ENCODE measurements around the gene CX3CR1.

The CX3CR1 gene

GRCh38 chr3:39264053-39264452 lies 15.8 kb downstream of the CX3CR1 start:
- no peaks in the 10 kb centered on the region for H3K9me3 ChIP-seq (ENCODE audit: control insufficient read depth, insufficient read depth, low read depth, low read length)
- H3K4me1 ChIP-seq (ENCODE audit: control insufficient read depth, insufficient read depth, low read length), result no peaks in the 10 kb centered on the region
- H3K27ac ChIP-seq (ENCODE audit: low read depth, low read length), result no peak overlapping the region
- H3K27me3 ChIP-seq (ENCODE audit: control insufficient read depth, insufficient read depth, low read length), result peaks cover 2% of the 10 kb centered on the region
- no peak overlapping the region for H3K4me3 ChIP-seq (ENCODE audit: low read depth, low read length)
- H3K9ac ChIP-seq (ENCODE audit: low read length), result no peak overlapping the region
- no peaks in the 10 kb centered on the region for H3K36me3 ChIP-seq (ENCODE audit: control insufficient read depth, insufficient read depth, low read length)

GRCh38 chr3:39263576-39263975 lies 16.3 kb downstream of the CX3CR1 start:
- H3K36me3 ChIP-seq (ENCODE audit: control insufficient read depth, insufficient read depth, low read length), result no peaks in the 10 kb centered on the region
- H3K27me3 ChIP-seq (ENCODE audit: control insufficient read depth, insufficient read depth, low read length), result peaks cover 2% of the 10 kb centered on the region
- no peaks in the 10 kb centered on the region for H3K9me3 ChIP-seq (ENCODE audit: control insufficient read depth, insufficient read depth, low read depth, low read length)
- no peaks in the 10 kb centered on the region for H3K4me1 ChIP-seq (ENCODE audit: control insufficient read depth, insufficient read depth, low read length)
- no peak overlapping the region for H3K4me3 ChIP-seq (ENCODE audit: low read depth, low read length)
- no peak overlapping the region for H3K9ac ChIP-seq (ENCODE audit: low read length)
- H3K27ac ChIP-seq (ENCODE audit: low read depth, low read length), result no peak overlapping the region

GRCh38 chr3:39262846-39263245 lies 17.0 kb downstream of the CX3CR1 start:
- Histone ChIP-seq H3K27me3 (ENCODE audit: control insufficient read depth, insufficient read depth, low read length) (peaks cover 2% of the 10 kb centered on the region), H3K27ac (ENCODE audit: low read depth, low read length) (no peak overlapping the region), H3K4me1 (ENCODE audit: control insufficient read depth, insufficient read depth, low read length) (no peaks in the 10 kb centered on the region), H3K9me3 (ENCODE audit: control insufficient read depth, insufficient read depth, low read depth, low read length) (no peaks in the 10 kb centered on the region), H3K9ac (ENCODE audit: low read length) (no peak overlapping the region), H3K4me3 (ENCODE audit: low read depth, low read length) (no peak overlapping the region), H3K36me3 (ENCODE audit: control insufficient read depth, insufficient read depth, low read length) (no peaks in the 10 kb centered on the region)

GRCh38 chr3:39261726-39262125 lies 18.1 kb downstream of the CX3CR1 start:
- no peak overlapping the region for H3K4me3 ChIP-seq (ENCODE audit: low read depth, low read length)
- no peaks in the 10 kb centered on the region for H3K36me3 ChIP-seq (ENCODE audit: control insufficient read depth, insufficient read depth, low read length)
- no peaks in the 10 kb centered on the region for H3K4me1 ChIP-seq (ENCODE audit: control insufficient read depth, insufficient read depth, low read length)
- no peak overlapping the region for H3K9ac ChIP-seq (ENCODE audit: low read length)
- H3K27ac ChIP-seq (ENCODE audit: low read depth, low read length), result no peak overlapping the region
- no peaks in the 10 kb centered on the region for H3K9me3 ChIP-seq (ENCODE audit: control insufficient read depth, insufficient read depth, low read depth, low read length)
- H3K27me3 ChIP-seq (ENCODE audit: control insufficient read depth, insufficient read depth, low read length), result peaks cover 2% of the 10 kb centered on the region

- no peak overlapping the region for H3K27ac ChIP-seq (ENCODE audit: low read depth, low read length)
- H3K4me3 ChIP-seq (ENCODE audit: low read depth, low read length), result no peak overlapping the region
- no peak overlapping the region for H3K9ac ChIP-seq (ENCODE audit: low read length)
- H3K4me1 ChIP-seq (ENCODE audit: control insufficient read depth, insufficient read depth, low read length), result no peaks in the 10 kb centered on the region
- no peaks in the 10 kb centered on the region for H3K36me3 ChIP-seq (ENCODE audit: control insufficient read depth, insufficient read depth, low read length)
- H3K27me3 ChIP-seq (ENCODE audit: control insufficient read depth, insufficient read depth, low read length), result peaks cover 2% of the 10 kb centered on the region
- no peaks in the 10 kb centered on the region for H3K9me3 ChIP-seq (ENCODE audit: control insufficient read depth, insufficient read depth, low read depth, low read length)
Observed at GRCh38 chr3:39260957-39261356, 18.9 kb downstream of the CX3CR1 start.

- Histone ChIP-seq H3K9ac (ENCODE audit: low read length) (no peak overlapping the region), H3K36me3 (ENCODE audit: control insufficient read depth, insufficient read depth, low read length) (no peaks in the 10 kb centered on the region), H3K27ac (ENCODE audit: low read depth, low read length) (no peak overlapping the region)
Observed at GRCh38 chr3:39260318-39260717, 19.5 kb downstream of the CX3CR1 start.

GRCh38 chr3:39255503-39256325 lies 24.1 kb downstream of the CX3CR1 start:
- no peaks in the 10 kb centered on the region for H3K9me3 ChIP-seq (ENCODE audit: control insufficient read depth, insufficient read depth, low read depth, low read length)
- no peak overlapping the region for H3K4me3 ChIP-seq (ENCODE audit: low read depth, low read length)
- H3K9ac ChIP-seq (ENCODE audit: low read length), result no peak overlapping the region
- no peak overlapping the region for H3K27ac ChIP-seq (ENCODE audit: low read depth, low read length)
- H3K27me3 ChIP-seq (ENCODE audit: control insufficient read depth, insufficient read depth, low read length), result no peaks in the 10 kb centered on the region
- H3K4me1 ChIP-seq (ENCODE audit: control insufficient read depth, insufficient read depth, low read length), result no peaks in the 10 kb centered on the region
- no peaks in the 10 kb centered on the region for H3K36me3 ChIP-seq (ENCODE audit: control insufficient read depth, insufficient read depth, low read length)

More at GRCh38 chr3:39260318-39260717, 19.5 kb downstream of the CX3CR1 start:
- no peaks in the 10 kb centered on the region for H3K4me1 ChIP-seq (ENCODE audit: control insufficient read depth, insufficient read depth, low read length)
- no peaks in the 10 kb centered on the region for H3K9me3 ChIP-seq (ENCODE audit: control insufficient read depth, insufficient read depth, low read depth, low read length)
- H3K4me3 ChIP-seq (ENCODE audit: low read depth, low read length), result no peak overlapping the region
- peaks cover 2% of the 10 kb centered on the region for H3K27me3 ChIP-seq (ENCODE audit: control insufficient read depth, insufficient read depth, low read length)

GRCh38 chr3:39254806-39255449 lies 24.9 kb downstream of the CX3CR1 start:
- Histone ChIP-seq H3K9ac (ENCODE audit: low read length) (no peak overlapping the region), H3K36me3 (ENCODE audit: control insufficient read depth, insufficient read depth, low read length) (no peaks in the 10 kb centered on the region), H3K4me1 (ENCODE audit: control insufficient read depth, insufficient read depth, low read length) (no peaks in the 10 kb centered on the region), H3K27me3 (ENCODE audit: control insufficient read depth, insufficient read depth, low read length) (no peaks in the 10 kb centered on the region), H3K9me3 (ENCODE audit: control insufficient read depth, insufficient read depth, low read depth, low read length) (no peaks in the 10 kb centered on the region), H3K27ac (ENCODE audit: low read depth, low read length) (no peak overlapping the region), H3K4me3 (ENCODE audit: low read depth, low read length) (no peak overlapping the region)

- H3K9me3 ChIP-seq (ENCODE audit: control insufficient read depth, insufficient read depth, low read depth, low read length), result no peaks in the 10 kb centered on the region
- no peak overlapping the region for H3K27ac ChIP-seq (ENCODE audit: low read depth, low read length)
- H3K9ac ChIP-seq (ENCODE audit: low read length), result no peak overlapping the region
- H3K36me3 ChIP-seq (ENCODE audit: control insufficient read depth, insufficient read depth, low read length), result no peaks in the 10 kb centered on the region
- H3K27me3 ChIP-seq (ENCODE audit: control insufficient read depth, insufficient read depth, low read length), result no peaks in the 10 kb centered on the region
- no peak overlapping the region for H3K4me3 ChIP-seq (ENCODE audit: low read depth, low read length)
- H3K4me1 ChIP-seq (ENCODE audit: control insufficient read depth, insufficient read depth, low read length), result no peaks in the 10 kb centered on the region
Observed at GRCh38 chr3:39251576-39251975, 28.3 kb downstream of the CX3CR1 start.

- no peak overlapping the region for H3K4me3 ChIP-seq (ENCODE audit: low read depth, low read length)
- no peaks in the 10 kb centered on the region for H3K27me3 ChIP-seq (ENCODE audit: control insufficient read depth, insufficient read depth, low read length)
- no peaks in the 10 kb centered on the region for H3K36me3 ChIP-seq (ENCODE audit: control insufficient read depth, insufficient read depth, low read length)
- no peaks in the 10 kb centered on the region for H3K9me3 ChIP-seq (ENCODE audit: control insufficient read depth, insufficient read depth, low read depth, low read length)
- no peak overlapping the region for H3K9ac ChIP-seq (ENCODE audit: low read length)
- no peak overlapping the region for H3K27ac ChIP-seq (ENCODE audit: low read depth, low read length)
- no peaks in the 10 kb centered on the region for H3K4me1 ChIP-seq (ENCODE audit: control insufficient read depth, insufficient read depth, low read length)
Observed at GRCh38 chr3:39250116-39250747, 29.6 kb downstream of the CX3CR1 start.

- Histone ChIP-seq H3K9ac (ENCODE audit: low read length) (no peak overlapping the region), H3K36me3 (ENCODE audit: control insufficient read depth, insufficient read depth, low read length) (no peaks in the 10 kb centered on the region), H3K4me1 (ENCODE audit: control insufficient read depth, insufficient read depth, low read length) (no peaks in the 10 kb centered on the region), H3K4me3 (ENCODE audit: low read depth, low read length) (no peak overlapping the region), H3K9me3 (ENCODE audit: control insufficient read depth, insufficient read depth, low read depth, low read length) (no peaks in the 10 kb centered on the region), H3K27me3 (ENCODE audit: control insufficient read depth, insufficient read depth, low read length) (no peaks in the 10 kb centered on the region), H3K27ac (ENCODE audit: low read depth, low read length) (no peak overlapping the region)
Observed at GRCh38 chr3:39249453-39250115, 30.3 kb downstream of the CX3CR1 start.
